HG02840 (cell line): ENCODE results near the gene C11orf52.

Source experiments
- ATAC-seq: cut with Tn5 transposase; IDR thresholded peaks from one replicate; pipeline ENCODE4 v1.9.1; 2021; ENCODE audit warnings: mild to moderate bottlenecking, moderate library complexity, moderate number of reproducible peaks; ENCODE audit not compliant: unreplicated experiment, low FRiP score

The C11orf52 gene

GRCh38 chr11:111937461-111937769 is 18.7 kb downstream of the C11orf52 start:
- ATAC-seq, result no peak

- ATAC-seq, result no peak
These were observed 19.1 kb downstream of the C11orf52 start for GRCh38 chr11:111937844-111938243.

- ATAC-seq, result peak; percentile 80
These were observed 20.0 kb downstream of the C11orf52 start for GRCh38 chr11:111938687-111939160.

DNA sequence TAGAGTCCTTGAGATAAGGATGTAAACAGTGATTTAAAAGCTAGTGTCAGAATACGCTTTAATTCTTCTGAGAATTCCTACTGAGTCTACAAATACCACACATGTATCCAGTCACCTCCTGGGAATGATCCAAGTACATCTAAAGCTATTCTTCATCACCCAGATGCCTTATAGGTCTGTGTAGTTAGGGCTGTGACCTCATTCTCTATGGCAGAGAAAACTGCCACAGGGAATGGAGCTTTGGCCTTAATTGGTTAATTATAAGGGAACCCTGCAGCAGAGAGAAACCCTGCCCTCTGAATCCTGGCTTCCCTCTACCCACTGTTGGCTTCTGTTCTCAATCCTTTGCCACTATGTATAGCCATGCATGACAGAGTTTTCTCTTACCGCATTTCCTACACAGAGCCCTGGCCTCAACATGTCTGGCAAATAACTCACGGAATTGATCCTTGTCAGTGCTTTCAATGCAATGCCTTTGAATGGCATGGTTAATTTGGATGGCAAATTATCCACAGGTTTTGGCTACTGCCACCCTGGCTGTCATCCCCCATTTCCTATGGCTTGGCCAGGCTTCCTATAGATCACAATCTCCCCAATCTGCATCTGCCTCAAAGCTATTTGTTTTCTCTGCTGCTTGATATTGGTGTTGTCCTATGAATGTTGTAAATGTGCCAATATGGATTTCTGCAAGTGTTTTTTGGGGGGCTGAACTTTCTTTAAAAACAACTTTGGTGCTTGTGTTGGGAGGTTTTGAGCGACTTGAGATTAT is 21.3 kb downstream of the C11orf52 start:
- ATAC-seq, result no peak

GRCh38 chr11:111941963-111942362 is 23.2 kb downstream of the C11orf52 start:
- no peak for ATAC-seq

DNA sequence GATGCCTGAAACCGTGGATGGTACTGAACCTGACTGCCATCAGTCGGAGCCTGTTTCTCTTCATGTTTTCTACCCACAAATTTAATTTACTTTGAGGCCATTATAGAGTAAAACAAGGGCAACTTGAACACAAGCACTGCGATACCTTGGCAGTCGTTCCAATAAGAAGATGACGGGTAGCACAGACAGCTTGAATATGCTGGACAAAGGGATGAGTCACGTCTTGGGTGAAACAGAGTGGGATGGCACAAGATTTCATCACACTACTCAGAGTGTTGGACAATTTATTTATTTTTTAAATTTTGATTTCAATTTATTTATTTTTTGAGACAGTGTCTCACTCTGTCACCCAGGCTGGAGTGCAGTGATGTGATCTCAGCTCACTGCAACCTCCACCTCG is 24.1 kb downstream of the C11orf52 start:
- ATAC-seq, result no peak

GRCh38 chr11:111944139-111944538 is 25.4 kb downstream of the C11orf52 start:
- no peak for ATAC-seq

- ATAC-seq, result no peak
These were observed 25.9 kb downstream of the C11orf52 start for GRCh38 chr11:111944651-111945051.

GRCh38 chr11:111945198-111945597 is 26.5 kb downstream of the C11orf52 start:
- ATAC-seq, result no peak

- ATAC-seq, result no peak
These were observed 27.8 kb downstream of the C11orf52 start for GRCh38 chr11:111946499-111946898.

GRCh38 chr11:111947143-111947542 is 28.4 kb downstream of the C11orf52 start:
- no peak for ATAC-seq

GRCh38 chr11:111949519-111950426 is 31.1 kb downstream of the C11orf52 start:
- no peak for ATAC-seq

DNA sequence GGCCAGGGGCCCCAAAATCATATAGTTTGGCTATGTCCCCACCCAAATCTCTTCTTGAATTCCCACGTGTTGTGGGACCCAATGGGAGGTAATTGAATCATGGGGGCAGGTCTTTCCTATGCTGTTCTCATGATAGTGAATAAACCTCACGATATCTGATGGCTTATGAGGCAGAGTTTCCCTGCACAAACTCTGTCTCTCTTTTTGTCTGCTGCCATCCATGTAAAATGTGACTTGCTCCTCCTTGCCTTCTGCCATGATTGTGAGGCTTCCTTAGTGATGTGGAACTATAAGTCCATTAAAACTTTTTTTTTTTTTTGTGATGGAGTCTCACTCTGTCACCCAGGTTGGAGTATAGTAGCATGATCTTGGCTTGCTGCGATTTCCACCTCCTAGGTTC is 32.9 kb downstream of the C11orf52 start:
- ATAC-seq, result no peak

DNA sequence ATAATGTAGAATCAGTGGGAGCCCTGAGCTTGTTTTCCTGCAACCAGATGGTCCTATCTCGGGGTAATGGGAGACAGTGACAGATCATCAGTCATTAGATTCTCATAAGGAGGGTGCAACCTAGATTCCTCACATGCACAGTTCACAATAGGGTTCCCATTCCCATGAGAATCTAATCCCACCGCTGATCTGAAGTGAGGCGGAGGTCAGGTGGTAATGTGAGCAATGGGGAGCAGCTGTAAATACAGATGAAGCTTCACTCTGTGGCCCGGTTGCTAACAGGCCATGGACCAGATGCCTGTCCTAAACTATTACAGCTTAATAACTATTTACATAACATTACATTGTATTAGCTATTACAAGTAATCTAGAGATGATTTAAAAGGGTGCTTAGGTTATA is 35.4 kb downstream of the C11orf52 start:
- ATAC-seq, result no peak

DNA sequence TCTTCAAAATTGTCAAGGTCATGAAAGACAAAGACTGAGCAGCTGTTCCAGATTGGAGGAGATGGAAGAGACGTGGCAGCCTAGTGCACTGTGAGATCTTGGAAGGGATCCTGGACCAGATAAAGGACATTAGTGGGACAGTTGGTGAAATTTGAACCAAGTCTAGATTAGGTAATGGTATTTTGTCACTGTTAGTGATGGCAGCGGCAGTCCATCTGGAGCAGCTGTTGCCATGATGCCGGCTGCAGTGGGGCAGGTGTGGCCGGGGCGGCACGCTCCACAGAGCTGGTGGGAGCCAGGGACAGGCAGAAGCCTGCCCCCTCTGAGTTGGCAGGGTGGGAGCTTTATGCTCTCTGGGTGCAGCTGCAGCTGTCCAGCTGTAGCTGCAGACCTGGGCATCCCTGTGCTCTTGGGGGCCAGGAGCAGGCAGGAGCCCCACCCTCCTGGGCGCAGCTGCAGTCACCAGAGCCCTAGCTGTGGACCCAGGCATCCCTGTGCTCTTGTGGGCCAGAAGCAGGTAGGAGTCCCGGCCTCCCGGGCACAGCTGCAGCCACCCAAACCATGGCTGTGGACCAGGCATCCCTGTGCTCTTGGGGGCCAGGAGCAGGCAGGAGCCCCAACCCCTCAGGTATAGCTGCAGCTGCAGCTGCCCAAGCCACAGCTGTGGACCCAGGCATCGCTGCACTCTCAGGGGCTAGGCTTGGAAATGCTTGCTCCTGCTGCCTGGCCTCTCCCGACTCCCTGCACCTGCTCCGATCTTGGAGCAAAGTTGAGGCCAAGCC is 39.1 kb downstream of the C11orf52 start:
- no peak for ATAC-seq

DNA sequence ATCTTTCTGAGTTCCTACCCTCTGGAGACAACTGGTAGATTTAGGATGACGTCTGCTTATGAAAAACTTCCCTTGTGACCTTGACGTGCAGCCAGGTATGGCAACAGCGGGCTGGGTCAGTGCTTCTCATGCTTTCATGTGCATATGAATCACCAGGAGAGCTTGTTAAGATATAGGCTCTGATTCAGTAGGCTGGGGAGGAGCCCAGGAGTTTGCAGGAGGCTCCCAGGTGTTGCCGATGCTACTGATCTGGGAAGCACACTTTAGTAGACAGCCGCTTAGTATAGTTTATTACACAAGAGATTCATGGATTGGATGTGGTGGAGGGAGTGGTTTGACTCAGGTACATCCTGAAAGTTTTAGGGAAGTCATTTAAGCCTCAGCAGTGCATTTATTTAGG is 42.2 kb downstream of the C11orf52 start:
- ATAC-seq, result no peak

DNA sequence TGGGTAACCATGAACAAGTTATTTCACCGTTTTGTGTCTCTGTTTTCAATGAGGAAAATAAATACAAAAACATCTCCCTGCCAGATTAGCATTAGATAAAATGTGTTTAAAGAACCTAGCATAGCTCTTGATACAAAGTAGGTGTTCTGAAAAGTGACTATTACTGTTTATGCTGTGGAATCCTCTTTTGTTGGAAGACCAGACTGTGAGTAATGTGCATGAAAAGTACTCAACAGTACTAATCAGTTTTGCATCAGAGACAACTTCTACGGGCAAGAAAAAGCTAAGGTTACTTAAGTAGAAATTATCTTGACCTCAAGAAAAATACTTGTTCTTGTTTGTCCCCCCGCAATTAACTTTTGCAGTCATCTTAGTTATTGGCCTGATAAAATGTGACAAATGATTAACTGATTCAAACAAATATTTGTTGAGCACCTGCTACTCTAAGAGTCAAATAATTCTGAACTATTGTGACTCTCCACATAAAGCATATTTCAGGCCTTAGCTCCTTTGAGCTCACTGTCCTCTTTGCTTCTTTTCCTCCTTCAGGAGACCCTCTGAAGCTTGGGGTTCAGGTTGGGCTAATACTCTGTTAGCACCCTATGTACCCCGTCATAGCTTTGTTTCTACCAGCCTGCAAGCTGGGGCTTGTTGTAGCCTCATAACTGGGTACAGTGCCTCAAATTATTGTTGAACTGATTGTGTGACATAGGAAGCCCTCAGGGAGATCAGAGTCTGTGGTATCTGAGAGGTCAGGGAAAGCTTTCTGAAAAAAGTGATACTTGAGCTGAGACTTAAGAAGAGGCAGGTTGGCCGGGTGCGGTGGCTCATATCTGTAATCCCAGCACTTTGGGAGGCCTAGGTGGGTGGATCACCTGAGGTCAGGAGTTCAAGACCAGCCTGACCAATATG is 42.9 kb downstream of the C11orf52 start:
- ATAC-seq, result no peak

DNA sequence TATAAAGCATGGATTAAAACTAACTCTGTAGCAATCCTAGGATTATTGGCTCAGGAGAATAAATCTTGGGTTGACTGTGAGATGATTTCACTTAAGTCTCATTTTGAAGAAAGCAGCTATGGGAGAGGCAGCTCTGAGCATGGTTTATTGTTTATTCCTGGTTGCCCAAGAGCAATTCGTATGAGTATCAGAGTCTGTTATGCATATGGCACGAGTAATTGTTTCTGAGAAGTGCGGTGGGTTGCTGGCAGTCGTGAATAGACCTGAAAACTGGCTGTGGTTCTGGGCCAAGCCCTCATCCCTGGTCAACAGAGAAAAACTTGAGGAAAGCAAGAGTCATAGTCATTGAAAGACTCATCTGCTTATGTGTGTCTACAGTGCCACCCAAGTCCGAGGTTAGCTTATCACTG is 45.2 kb downstream of the C11orf52 start:
- ATAC-seq, result no peak

- no peak for ATAC-seq
These were observed 48.0 kb downstream of the C11orf52 start for GRCh38 chr11:111966678-111967077.

GRCh38 chr11:111967649-111968048 is 48.9 kb downstream of the C11orf52 start:
- no peak for ATAC-seq
